ENCODE results near the gene EPG5. TPM values are rescaled to one million over a fixed set of nuclear protein-coding genes. Genes with fewer than 3 reads are reported as not detected.

The EPG5 gene
- total and polyA plus RNA-seq, 3 experiments from 2014 or later = 4.0 to 18.1 (median 17.7) TPM

- peak in 2 of 5 donors; percentile 15 to 58 for DNase-seq
- peaks cover 6 to 19% (median 15%) of the 10 kb centered on the region in 3 donors for H3K4me1 Mint-ChIP-seq
- H3K4me3 Mint-ChIP-seq = peak overlapping the region in 3 of 7 donors; percentile 2 to 67 (median 36)
- no peaks in the 10 kb centered on the region for H3K9me3 Mint-ChIP-seq
- Histone ChIP-seq H3K4me1 (ENCODE audit: insufficient read depth, low read length) (peaks cover 7% of the 10 kb centered on the region), H3K9me3 (ENCODE audit: low read length) (no peaks in the 10 kb centered on the region), H3K27ac (ENCODE audit: low read depth, low read length) (no peak overlapping the region), H3K36me3 (ENCODE audit: insufficient read depth, low read length) (no peaks in the 10 kb centered on the region), H3K4me3 (ENCODE audit: low read length) (no peak overlapping the region), H3K27me3 (ENCODE audit: insufficient read depth, low read length, poor library complexity, severe bottlenecking) (peaks cover 8% of the 10 kb centered on the region)
- peaks cover 30 to 41% of the 10 kb centered on the region in 2 donors for H3K27me3 Mint-ChIP-seq
- peaks cover 0 to 2% (median 0%) of the 10 kb centered on the region in 3 donors for H3K36me3 Mint-ChIP-seq
- peak overlapping the region in 1 of 8 donors; percentile 25 for H3K27ac Mint-ChIP-seq
- ChIA-PET POLR2A (no interaction called here), CTCF (interaction anchor here (0.6 to 1.4 kb wide), 17 partner anchors 10 to 233 kb away, joined by 3 to 7 read pairs (median 4); no protein-coding TSS in a partner anchor)
Observed at GRCh38 chr18:45839414-45840395, 127.4 kb downstream of the EPG5 start.

GRCh38 chr18:45838302-45839070, 128.6 kb downstream of the EPG5 start:
- no peaks in the 10 kb centered on the region for H3K36me3 ChIP-seq (ENCODE audit: insufficient read depth, low read length)
- H3K4me1 Mint-ChIP-seq = peaks cover 6 to 19% (median 15%) of the 10 kb centered on the region in 3 donors
- peaks cover 8% of the 10 kb centered on the region for H3K27me3 ChIP-seq (ENCODE audit: insufficient read depth, low read length, poor library complexity, severe bottlenecking)
- H3K4me3 Mint-ChIP-seq = peak overlapping the region; percentile 49 to 71 (median 63)
- ChIA-PET POLR2A (no interaction called here), CTCF (interaction anchor here (0.5 to 1.4 kb wide), 4 partner anchors 11 to 173 kb away, joined by 3 to 5 read pairs (median 4); no protein-coding TSS in a partner anchor)
- H3K4me3 ChIP-seq (ENCODE audit: low read length) = no peak overlapping the region
- no peak for DNase-seq
- no peak overlapping the region for H3K27ac ChIP-seq (ENCODE audit: low read depth, low read length)
- no peaks in the 10 kb centered on the region for H3K9me3 ChIP-seq (ENCODE audit: low read length)
- H3K27me3 Mint-ChIP-seq = peaks cover 30 to 50% of the 10 kb centered on the region in 2 donors
- no peaks in the 10 kb centered on the region for H3K9me3 Mint-ChIP-seq
- peak overlapping the region in 1 of 8 donors; percentile 49 for H3K27ac Mint-ChIP-seq
- H3K4me1 ChIP-seq (ENCODE audit: insufficient read depth, low read length) = peaks cover 7% of the 10 kb centered on the region
- peaks cover 0 to 3% (median 2%) of the 10 kb centered on the region in 3 donors for H3K36me3 Mint-ChIP-seq

- ChIA-PET CTCF (interaction anchor here (0.5 to 0.8 kb wide), 3 partner anchors 115 to 173 kb away, joined by 3 to 4 read pairs (median 3); no protein-coding TSS in a partner anchor), POLR2A (interaction anchor here (0.5 kb wide), 1 partner anchor 46 kb away, joined by 8 read pairs; no protein-coding TSS in a partner anchor)
- Histone ChIP-seq H3K4me1 (ENCODE audit: insufficient read depth, low read length) (peaks cover 7% of the 10 kb centered on the region), H3K27ac (ENCODE audit: low read depth, low read length) (no peak overlapping the region), H3K4me3 (ENCODE audit: low read length) (no peak overlapping the region), H3K9me3 (ENCODE audit: low read length) (no peaks in the 10 kb centered on the region), H3K27me3 (ENCODE audit: insufficient read depth, low read length, poor library complexity, severe bottlenecking) (peaks cover 8% of the 10 kb centered on the region), H3K36me3 (ENCODE audit: insufficient read depth, low read length) (no peaks in the 10 kb centered on the region)
- no peak overlapping the region for H3K27ac Mint-ChIP-seq
- H3K27me3 Mint-ChIP-seq = peaks cover 30 to 52% of the 10 kb centered on the region in 2 donors
- peaks cover 0 to 3% (median 2%) of the 10 kb centered on the region in 3 donors for H3K36me3 Mint-ChIP-seq
- DNase-seq = peak in 2 of 5 donors; percentile 18 to 25
- H3K9me3 Mint-ChIP-seq = no peaks in the 10 kb centered on the region
- peaks cover 6 to 19% (median 15%) of the 10 kb centered on the region in 3 donors for H3K4me1 Mint-ChIP-seq
- peak overlapping the region in 6 of 7 donors; percentile 18 to 71 (median 59) for H3K4me3 Mint-ChIP-seq
Observed at GRCh38 chr18:45837283-45838070, 129.7 kb downstream of the EPG5 start.

GRCh38 chr18:45836242-45837205, 130.6 kb downstream of the EPG5 start:
- Histone ChIP-seq H3K36me3 (ENCODE audit: insufficient read depth, low read length) (no peaks in the 10 kb centered on the region), H3K4me3 (ENCODE audit: low read length) (no peak overlapping the region), H3K9me3 (ENCODE audit: low read length) (no peaks in the 10 kb centered on the region), H3K27ac (ENCODE audit: low read depth, low read length) (no peak overlapping the region), H3K27me3 (ENCODE audit: insufficient read depth, low read length, poor library complexity, severe bottlenecking) (peaks cover 8% of the 10 kb centered on the region), H3K4me1 (ENCODE audit: insufficient read depth, low read length) (peaks cover 7% of the 10 kb centered on the region)
- no peak for DNase-seq
- POLR2A ChIA-PET = no interaction called here
- Mint-ChIP-seq H3K27me3 (peaks cover 30 to 55% of the 10 kb centered on the region in 2 donors), H3K27ac (peak overlapping the region in 1 of 8 donors; percentile 29), H3K9me3 (no peaks in the 10 kb centered on the region), H3K4me3 (peak overlapping the region in 6 of 7 donors; percentile 20 to 65 (median 36)), H3K36me3 (peaks cover 0 to 3% (median 0%) of the 10 kb centered on the region in 3 donors), H3K4me1 (peaks cover 6 to 19% (median 15%) of the 10 kb centered on the region in 3 donors)
- CTCF ChIA-PET = interaction anchor here (1.3 kb wide), 1 partner anchor 43 kb away, joined by 4 read pairs; no protein-coding TSS in a partner anchor

- Histone ChIP-seq H3K9me3 (ENCODE audit: low read length) (no peaks in the 10 kb centered on the region), H3K36me3 (ENCODE audit: insufficient read depth, low read length) (no peaks in the 10 kb centered on the region), H3K4me1 (ENCODE audit: insufficient read depth, low read length) (peaks cover 7% of the 10 kb centered on the region), H3K27ac (ENCODE audit: low read depth, low read length) (no peak overlapping the region), H3K27me3 (ENCODE audit: insufficient read depth, low read length, poor library complexity, severe bottlenecking) (peaks cover 8% of the 10 kb centered on the region), H3K4me3 (ENCODE audit: low read length) (no peak overlapping the region)
- peak overlapping the region in 3 of 7 donors; percentile 17 to 24 (median 21) for H3K4me3 Mint-ChIP-seq
- H3K36me3 Mint-ChIP-seq = peaks cover 0 to 3% (median 0%) of the 10 kb centered on the region in 3 donors
- POLR2A ChIA-PET = no interaction called here
- peaks cover 6 to 19% (median 15%) of the 10 kb centered on the region in 3 donors for H3K4me1 Mint-ChIP-seq
- DNase-seq = no peak
- peaks cover 28 to 59% of the 10 kb centered on the region in 2 donors for H3K27me3 Mint-ChIP-seq
- H3K9me3 Mint-ChIP-seq = no peaks in the 10 kb centered on the region
- CTCF ChIA-PET = interaction anchor here (0.8 to 1.3 kb wide), 2 partner anchors 35 to 44 kb away, joined by 3 to 4 read pairs; no protein-coding TSS in a partner anchor
- H3K27ac Mint-ChIP-seq = no peak overlapping the region
Observed at GRCh38 chr18:45835057-45835636, 132.0 kb downstream of the EPG5 start.

- Histone ChIP-seq H3K27me3 (ENCODE audit: insufficient read depth, low read length, poor library complexity, severe bottlenecking) (peaks cover 8% of the 10 kb centered on the region), H3K4me3 (ENCODE audit: low read length) (no peak overlapping the region), H3K27ac (ENCODE audit: low read depth, low read length) (no peak overlapping the region), H3K36me3 (ENCODE audit: insufficient read depth, low read length) (no peaks in the 10 kb centered on the region), H3K4me1 (ENCODE audit: insufficient read depth, low read length) (peaks cover 7% of the 10 kb centered on the region), H3K9me3 (ENCODE audit: low read length) (no peaks in the 10 kb centered on the region)
- Mint-ChIP-seq H3K27me3 (peaks cover 22 to 53% of the 10 kb centered on the region in 2 donors), H3K4me1 (peaks cover 6 to 17% (median 12%) of the 10 kb centered on the region in 3 donors), H3K9me3 (no peaks in the 10 kb centered on the region), H3K27ac (no peak overlapping the region), H3K36me3 (peaks cover 0 to 3% (median 0%) of the 10 kb centered on the region in 3 donors), H3K4me3 (no peak overlapping the region)
- POLR2A ChIA-PET = no interaction called here
- CTCF ChIA-PET = interaction anchor here (0.8 kb wide), 1 partner anchor 36 kb away, joined by 3 read pairs; no protein-coding TSS in a partner anchor
- no peak for DNase-seq
Observed at GRCh38 chr18:45834306-45834705, 132.8 kb downstream of the EPG5 start.

All from CD8-positive, alpha-beta memory T cell (primary cell).